HuH-7 (cell line): ENCODE results near the gene TRIOBP.
"Not testable (repeated sequence)": the region's sequence is repeated elsewhere in the genome, so short reads cannot be mapped to it uniquely, and the experiment has no call there.

Source experiments
- DNase-seq: peaks from one replicate; pipeline ENCODE4 v3.0.0; 2011; ENCODE audit warnings: low spot score

TRIOBP gene

GRCh38 chr22:37775785-37776638 is 79.2 kb downstream of the TRIOBP start:
- DNase-seq: no peak

GRCh38 chr22:37776639-37777005 is 79.8 kb downstream of the TRIOBP start:
- no peak for DNase-seq

- DNase-seq: no peak
Observed at GRCh38 chr22:37777122-37777687, 80.4 kb downstream of the TRIOBP start.

- no peak for DNase-seq
Observed at GRCh38 chr22:37778370-37779009, 81.6 kb downstream of the TRIOBP start.

- no peak for DNase-seq
Observed at GRCh38 chr22:37781434-37782059, 84.7 kb downstream of the TRIOBP start.

GRCh38 chr22:37782340-37783168 is 85.7 kb downstream of the TRIOBP start:
- peak; percentile 65 for DNase-seq

- DNase-seq: peak; percentile 55
Observed at GRCh38 chr22:37784829-37785495, 88.1 kb downstream of the TRIOBP start.

- DNase-seq: no peak
Observed at GRCh38 chr22:37790234-37790633, 93.4 kb downstream of the TRIOBP start.

GRCh38 chr22:37792494-37792893 is 95.6 kb downstream of the TRIOBP start:
- no peak for DNase-seq

- no peak for DNase-seq
Observed at GRCh38 chr22:37794376-37794775, 97.5 kb downstream of the TRIOBP start.

GRCh38 chr22:37796079-37796478 is 99.2 kb downstream of the TRIOBP start:
- no peak for DNase-seq

GRCh38 chr22:37797259-37797658 is 100.4 kb downstream of the TRIOBP start:
- not testable (repeated sequence) for DNase-seq

- DNase-seq: no peak
Observed at GRCh38 chr22:37797874-37798500, 101.1 kb downstream of the TRIOBP start.

- not testable (repeated sequence) for DNase-seq
Observed at GRCh38 chr22:37799979-37800378, 103.1 kb downstream of the TRIOBP start.

GRCh38 chr22:37801946-37802309 is 105.1 kb downstream of the TRIOBP start:
- DNase-seq: no peak

GRCh38 chr22:37802310-37803194 is 105.7 kb downstream of the TRIOBP start:
- DNase-seq: peak; percentile 80

GRCh38 chr22:37803195-37803638 is 106.4 kb downstream of the TRIOBP start:
- DNase-seq: peak; percentile 81

GRCh38 chr22:37803639-37804351 is 106.9 kb downstream of the TRIOBP start:
- no peak for DNase-seq

GRCh38 chr22:37804352-37804880 is 107.6 kb downstream of the TRIOBP start:
- peak; percentile 50 for DNase-seq
